Kidney epithelial cell (primary cell): ENCODE measurements around the gene ADAMTSL1. TPM values are rescaled to one million over a fixed set of nuclear protein-coding genes. Genes with fewer than 3 reads are reported as not detected.

Source experiments
- DNase-seq: peaks from one replicate; pipeline ENCODE4 v3.0.0-alpha.2; 2010; ENCODE audit warnings: low read depth
- H3K27me3 ChIP-seq: 2 replicates; pipeline ENCODE4 v1.6.0; 2011; ENCODE audit warnings: low read length; ENCODE audit not compliant: control insufficient read depth, insufficient read depth
- H3K36me3 ChIP-seq: 2 replicates; pipeline ENCODE4 v1.5.1; 2011; ENCODE audit warnings: low read length; ENCODE audit not compliant: control insufficient read depth, insufficient read depth
- H3K4me3 ChIP-seq: 2 replicates; pipeline ENCODE4 v1.5.1; 2011; ENCODE audit warnings: low read depth, mild to moderate bottlenecking, control low read depth, low read length
- total RNA-seq: library from RNA; depleted of rRNA; stranded (reverse); fragments of >200 nt; gene quantifications from 2 replicates; pipeline ENCODE4 v1.2.3, GENCODE V29; 2015
- TF ChIP-seq, protein P1 (sequence below): IDR thresholded peaks from 2 replicates; pipeline ENCODE4 v1.5.1; 2011; ENCODE audit warnings: mild to moderate bottlenecking, moderate library complexity, low read length, control low read depth, inconsistent platforms; ENCODE audit not compliant: insufficient read depth, poor library complexity, severe bottlenecking

Gene ADAMTSL1
- total RNA-seq, 1 donor from 2014 or later, result 0.08 TPM

DNA sequence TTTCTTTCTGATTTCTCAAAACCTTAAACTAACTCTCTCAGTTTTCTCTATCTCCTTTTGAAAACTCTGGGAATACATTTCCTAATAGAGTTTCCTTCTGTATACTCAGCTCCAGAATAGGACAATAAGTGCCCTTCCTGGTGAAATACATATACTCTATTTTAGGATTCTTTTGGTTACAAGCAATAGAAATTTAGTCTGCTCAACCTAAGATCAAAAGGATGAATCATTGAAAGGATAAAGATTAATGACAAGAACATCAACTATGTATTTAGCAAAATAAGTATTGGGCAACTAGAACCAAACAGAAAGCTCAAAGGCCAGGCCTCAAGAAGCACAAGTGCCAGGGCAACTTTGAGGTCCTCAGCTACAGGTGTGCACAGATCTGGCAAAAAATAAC lies 127.1 kb downstream of the ADAMTSL1 start:
- Histone ChIP-seq H3K4me3 (no peak overlapping the region), H3K36me3 (no peaks in the 10 kb centered on the region), H3K27me3 (no peaks in the 10 kb centered on the region)
- TF ChIP-seq, protein P1, sequence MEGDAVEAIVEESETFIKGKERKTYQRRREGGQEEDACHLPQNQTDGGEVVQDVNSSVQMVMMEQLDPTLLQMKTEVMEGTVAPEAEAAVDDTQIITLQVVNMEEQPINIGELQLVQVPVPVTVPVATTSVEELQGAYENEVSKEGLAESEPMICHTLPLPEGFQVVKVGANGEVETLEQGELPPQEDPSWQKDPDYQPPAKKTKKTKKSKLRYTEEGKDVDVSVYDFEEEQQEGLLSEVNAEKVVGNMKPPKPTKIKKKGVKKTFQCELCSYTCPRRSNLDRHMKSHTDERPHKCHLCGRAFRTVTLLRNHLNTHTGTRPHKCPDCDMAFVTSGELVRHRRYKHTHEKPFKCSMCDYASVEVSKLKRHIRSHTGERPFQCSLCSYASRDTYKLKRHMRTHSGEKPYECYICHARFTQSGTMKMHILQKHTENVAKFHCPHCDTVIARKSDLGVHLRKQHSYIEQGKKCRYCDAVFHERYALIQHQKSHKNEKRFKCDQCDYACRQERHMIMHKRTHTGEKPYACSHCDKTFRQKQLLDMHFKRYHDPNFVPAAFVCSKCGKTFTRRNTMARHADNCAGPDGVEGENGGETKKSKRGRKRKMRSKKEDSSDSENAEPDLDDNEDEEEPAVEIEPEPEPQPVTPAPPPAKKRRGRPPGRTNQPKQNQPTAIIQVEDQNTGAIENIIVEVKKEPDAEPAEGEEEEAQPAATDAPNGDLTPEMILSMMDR, result no peak
- DNase-seq, result no peak

DNA sequence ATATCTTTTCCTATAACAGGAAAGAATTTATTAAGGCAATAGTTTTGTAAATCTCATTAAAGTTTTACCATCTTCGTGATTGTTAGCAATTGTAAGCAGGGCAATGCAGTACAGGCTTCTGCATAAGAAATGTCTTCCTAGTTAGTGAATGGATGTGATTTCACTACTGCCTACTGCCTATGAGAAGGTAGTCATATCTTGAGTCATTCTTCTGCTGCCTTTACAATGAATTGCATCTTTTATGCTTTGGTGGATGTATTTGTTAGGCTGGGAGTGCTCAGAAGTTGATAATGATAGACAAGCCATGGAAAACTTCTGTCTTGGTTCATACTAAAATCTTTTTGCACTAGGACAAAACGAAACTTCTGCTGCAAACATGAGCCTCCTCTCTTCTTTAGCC lies 128.0 kb downstream of the ADAMTSL1 start:
- no peak for DNase-seq

DNA sequence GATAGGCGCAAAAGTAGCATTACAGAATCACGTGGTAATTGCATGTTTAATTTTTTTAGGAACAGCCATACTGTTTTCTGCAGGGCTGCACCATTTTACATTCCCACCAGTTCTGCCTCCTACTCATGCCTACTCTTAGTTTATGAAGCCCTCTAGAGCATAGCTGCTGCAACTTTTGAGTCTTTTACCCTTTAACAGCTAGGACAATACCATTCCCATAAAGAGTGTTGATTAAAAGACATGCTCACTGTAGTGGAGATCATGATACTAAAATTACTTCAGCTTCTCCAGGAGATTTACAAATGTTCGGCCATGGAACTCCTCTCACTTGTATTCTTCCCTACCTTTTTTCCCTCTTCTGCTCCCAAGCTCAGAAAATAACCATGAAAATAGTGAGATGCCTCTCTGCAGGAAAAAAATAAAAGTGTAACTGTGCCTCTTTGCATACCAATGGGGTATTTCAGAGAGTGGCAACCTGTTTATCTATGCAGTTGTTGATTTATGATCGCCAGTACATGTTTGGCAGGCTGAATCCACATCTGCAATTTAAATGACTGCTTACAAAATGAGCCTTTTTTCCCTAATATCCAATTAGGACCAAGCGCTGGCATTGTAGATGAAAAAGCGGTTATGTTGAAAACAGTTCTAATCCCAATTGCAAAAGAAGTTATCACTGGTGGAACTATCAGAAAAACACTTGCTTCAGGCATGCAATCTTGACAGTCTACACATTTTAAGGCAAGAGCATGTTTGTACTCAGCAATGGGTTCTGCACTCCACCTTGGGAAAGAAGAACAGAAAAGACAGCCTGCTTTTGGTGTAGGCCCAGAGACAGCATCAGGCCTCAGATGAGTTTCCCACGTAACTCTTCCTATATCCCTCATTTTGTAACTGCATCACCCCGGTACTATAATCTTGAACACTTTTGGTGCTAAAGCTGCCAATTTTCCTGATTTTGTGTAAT lies 131.1 kb downstream of the ADAMTSL1 start:
- Histone ChIP-seq H3K4me3 (no peak overlapping the region), H3K36me3 (no peaks in the 10 kb centered on the region), H3K27me3 (no peaks in the 10 kb centered on the region)
- TF ChIP-seq, protein P1, result no peak
- no peak for DNase-seq

More for the DNA sequence above, 128.0 kb downstream of the ADAMTSL1 start:
- TF ChIP-seq, protein P1, result no peak
- no peaks in the 10 kb centered on the region for H3K27me3 ChIP-seq
- no peaks in the 10 kb centered on the region for H3K36me3 ChIP-seq
- no peak overlapping the region for H3K4me3 ChIP-seq

DNA sequence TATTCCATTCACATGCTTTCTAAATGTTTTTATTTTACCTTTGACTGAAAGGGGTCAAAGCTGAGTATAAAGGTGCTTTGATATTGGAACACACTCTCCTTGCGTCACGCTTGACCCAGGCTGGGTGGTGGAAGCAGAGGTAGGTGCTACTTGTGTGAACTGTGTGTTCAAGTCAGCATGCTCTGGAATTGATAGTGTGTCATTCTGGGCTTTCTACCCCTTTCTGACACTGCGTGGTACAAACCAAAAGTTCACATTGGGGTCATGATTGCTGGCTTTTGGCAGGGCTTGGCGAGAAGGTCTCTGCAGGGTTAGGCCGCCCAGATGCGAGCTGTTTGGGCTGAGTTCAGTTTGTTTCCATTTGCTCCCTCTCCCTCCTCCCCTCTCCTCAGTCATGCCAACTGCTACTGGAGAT lies 131.8 kb downstream of the ADAMTSL1 start:
- Histone ChIP-seq H3K36me3 (no peaks in the 10 kb centered on the region), H3K27me3 (no peaks in the 10 kb centered on the region), H3K4me3 (no peak overlapping the region)
- TF ChIP-seq, protein P1, result no peak
- no peak for DNase-seq

DNA sequence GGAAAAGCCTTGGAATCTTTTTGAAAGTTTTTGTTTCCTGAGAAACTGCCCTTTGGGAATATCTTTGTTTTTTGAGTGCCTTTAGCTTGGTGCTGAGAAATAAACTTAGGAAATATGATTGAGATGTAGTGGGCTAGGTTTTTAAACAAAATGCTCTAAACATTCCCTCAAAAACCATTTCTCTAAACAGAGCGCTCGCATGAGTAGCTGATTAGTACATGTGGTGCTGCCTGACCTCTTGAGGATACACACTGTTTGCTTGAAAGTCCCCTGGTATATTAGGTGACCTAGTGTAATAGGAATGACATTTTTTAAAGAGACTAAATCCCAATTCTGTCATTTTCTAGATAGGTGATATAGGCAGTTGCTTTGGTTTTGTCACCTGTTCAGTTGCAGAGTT lies 132.3 kb downstream of the ADAMTSL1 start:
- Histone ChIP-seq H3K36me3 (no peaks in the 10 kb centered on the region), H3K4me3 (no peak overlapping the region), H3K27me3 (no peaks in the 10 kb centered on the region)
- DNase-seq, result no peak
- TF ChIP-seq, protein P1, result no peak
